Mucosa of rectum (tissue), 2 donors: ENCODE data around the gene CC2D2A.

Experiments
- H3K27ac ChIP-seq, 2 donors: one replicate each; pipeline ENCODE4 v1.7.0; 2013; ENCODE audit warnings: inconsistent platforms in 2 of 2, low read depth in 2 of 2, low read length in 2 of 2
- H3K27me3 ChIP-seq, 2 donors: one replicate each; pipeline ENCODE4 v1.7.0; 2013; ENCODE audit warnings: low read length in 2 of 2; ENCODE audit not compliant: control insufficient read depth in 2 of 2, insufficient read depth in 2 of 2
- H3K36me3 ChIP-seq, 2 donors: one replicate each; pipeline ENCODE4 v1.7.0; 2013; ENCODE audit warnings: low read length in 2 of 2; ENCODE audit not compliant: control insufficient read depth in 2 of 2, insufficient read depth in 2 of 2
- H3K4me1 ChIP-seq, 2 donors: one replicate each; pipeline ENCODE4 v1.7.0; 2013; ENCODE audit warnings: low read length in 2 of 2, mild to moderate bottlenecking in 1 of 2; ENCODE audit not compliant: control insufficient read depth in 2 of 2, insufficient read depth in 2 of 2
- H3K4me3 ChIP-seq, 2 donors: one replicate each; pipeline ENCODE4 v1.7.0; 2013; ENCODE audit warnings: low read length in 2 of 2
- H3K9ac ChIP-seq, 2 donors: one replicate each; pipeline ENCODE4 v1.7.0; 2013; ENCODE audit warnings: low read length in 2 of 2, low read depth in 1 of 2, mild to moderate bottlenecking in 1 of 2
- H3K9me3 ChIP-seq, 2 donors: one replicate each; pipeline ENCODE4 v1.7.0; 2013; ENCODE audit warnings: low read length in 2 of 2; ENCODE audit not compliant: control insufficient read depth in 2 of 2
- donor health status: healthy.
- donor health status: Normal muscosa, but diverticular disease.

CC2D2A gene

GRCh38 chr4:15551740-15552446 lies 82.2 kb downstream of the CC2D2A start:
- Histone ChIP-seq H3K9me3 (no peaks in the 10 kb centered on the region), H3K9ac (no peak overlapping the region), H3K27me3 (no peaks in the 10 kb centered on the region), H3K4me1 (no peaks in the 10 kb centered on the region), H3K27ac (no peak overlapping the region), H3K36me3 (peaks cover 0 to 3% of the 10 kb centered on the region in 2 donors), H3K4me3 (no peak overlapping the region)

- no peaks in the 10 kb centered on the region for H3K9me3 ChIP-seq
- H3K4me3 ChIP-seq: no peak overlapping the region
- no peak overlapping the region for H3K27ac ChIP-seq
- no peaks in the 10 kb centered on the region for H3K4me1 ChIP-seq
- H3K9ac ChIP-seq: no peak overlapping the region
- H3K27me3 ChIP-seq: no peaks in the 10 kb centered on the region
- peaks cover 0 to 3% of the 10 kb centered on the region in 2 donors for H3K36me3 ChIP-seq
Measured at GRCh38 chr4:15552557-15553362, 83.1 kb downstream of the CC2D2A start.

- Histone ChIP-seq H3K36me3 (peaks cover 0 to 3% of the 10 kb centered on the region in 2 donors), H3K4me1 (no peaks in the 10 kb centered on the region), H3K9ac (no peak overlapping the region), H3K9me3 (no peaks in the 10 kb centered on the region), H3K27me3 (no peaks in the 10 kb centered on the region), H3K4me3 (no peak overlapping the region), H3K27ac (no peak overlapping the region)
Measured at GRCh38 chr4:15556511-15557092, 86.9 kb downstream of the CC2D2A start.

- no peak overlapping the region for H3K9ac ChIP-seq
- no peak overlapping the region for H3K4me3 ChIP-seq
- no peak overlapping the region for H3K27ac ChIP-seq
- peaks cover 0 to 3% of the 10 kb centered on the region in 2 donors for H3K36me3 ChIP-seq
- no peaks in the 10 kb centered on the region for H3K9me3 ChIP-seq
- H3K4me1 ChIP-seq: no peaks in the 10 kb centered on the region
- H3K27me3 ChIP-seq: no peaks in the 10 kb centered on the region
Measured at GRCh38 chr4:15557786-15558550, 88.3 kb downstream of the CC2D2A start.

GRCh38 chr4:15558561-15558960 lies 88.9 kb downstream of the CC2D2A start:
- no peak overlapping the region for H3K9ac ChIP-seq
- H3K27ac ChIP-seq: no peak overlapping the region
- peaks cover 3 to 5% of the 10 kb centered on the region in 2 donors for H3K36me3 ChIP-seq
- H3K27me3 ChIP-seq: no peaks in the 10 kb centered on the region
- H3K4me1 ChIP-seq: no peaks in the 10 kb centered on the region
- no peak overlapping the region for H3K4me3 ChIP-seq
- no peaks in the 10 kb centered on the region for H3K9me3 ChIP-seq

GRCh38 chr4:15562114-15562513 lies 92.4 kb downstream of the CC2D2A start:
- Histone ChIP-seq H3K9ac (no peak overlapping the region), H3K27me3 (no peaks in the 10 kb centered on the region), H3K27ac (no peak overlapping the region), H3K9me3 (no peaks in the 10 kb centered on the region), H3K4me3 (no peak overlapping the region), H3K36me3 (peaks cover 2 to 4% of the 10 kb centered on the region in 2 donors), H3K4me1 (no peaks in the 10 kb centered on the region)

GRCh38 chr4:15562623-15563022 lies 92.9 kb downstream of the CC2D2A start:
- no peak overlapping the region for H3K27ac ChIP-seq
- H3K9ac ChIP-seq: no peak overlapping the region
- H3K27me3 ChIP-seq: no peaks in the 10 kb centered on the region
- no peak overlapping the region for H3K4me3 ChIP-seq
- H3K4me1 ChIP-seq: no peaks in the 10 kb centered on the region
- H3K9me3 ChIP-seq: no peaks in the 10 kb centered on the region
- H3K36me3 ChIP-seq: peaks cover 2 to 4% of the 10 kb centered on the region in 2 donors

- H3K9ac ChIP-seq: no peak overlapping the region
- H3K4me3 ChIP-seq: no peak overlapping the region
- H3K36me3 ChIP-seq: peaks cover 2 to 4% of the 10 kb centered on the region in 2 donors
- H3K27me3 ChIP-seq: no peaks in the 10 kb centered on the region
- no peaks in the 10 kb centered on the region for H3K9me3 ChIP-seq
- no peak overlapping the region for H3K27ac ChIP-seq
- H3K4me1 ChIP-seq: no peaks in the 10 kb centered on the region
Measured at GRCh38 chr4:15563871-15564270, 94.2 kb downstream of the CC2D2A start.

GRCh38 chr4:15568821-15569220 lies 99.1 kb downstream of the CC2D2A start:
- H3K27ac ChIP-seq: no peak overlapping the region
- H3K4me3 ChIP-seq: no peak overlapping the region
- peaks cover 0 to 4% of the 10 kb centered on the region in 2 donors for H3K36me3 ChIP-seq
- no peaks in the 10 kb centered on the region for H3K9me3 ChIP-seq
- H3K4me1 ChIP-seq: no peaks in the 10 kb centered on the region
- no peaks in the 10 kb centered on the region for H3K27me3 ChIP-seq
- H3K9ac ChIP-seq: no peak overlapping the region
